HG03064 (cell line): Measurements from ENCODE around the gene CD59.
A peak's percentile ranks its signal among the peaks of the same experiment; 100 is the strongest.

Experiments used
- ATAC-seq: cut with Tn5 transposase; IDR thresholded peaks from one replicate; pipeline ENCODE4 v1.9.1; 2021; ENCODE audit warnings: low read depth; ENCODE audit not compliant: unreplicated experiment

The CD59 gene

GRCh38 chr11:33736148-33736812, at the start of gene CD59:
Gene CD59 (minus strand): TSS chr11:33736423. CDS start chr11:33722445, 13,978 bp downstream.
- ATAC-seq, result peak; percentile 56

- no peak for ATAC-seq
Measured at GRCh38 chr11:33785609-33786008, 49.4 kb upstream of the CD59 start.

GRCh38 chr11:33779849-33780528, 43.8 kb upstream of the CD59 start:
- no peak for ATAC-seq

- ATAC-seq, result no peak
Measured at GRCh38 chr11:33778675-33779074, 42.5 kb upstream of the CD59 start.

GRCh38 chr11:33777906-33778305, 41.7 kb upstream of the CD59 start:
- no peak for ATAC-seq

GRCh38 chr11:33775832-33776470, 39.7 kb upstream of the CD59 start:
- peak; percentile 35 for ATAC-seq

GRCh38 chr11:33775467-33775807, 39.2 kb upstream of the CD59 start:
- no peak for ATAC-seq

GRCh38 chr11:33774736-33775466, 38.7 kb upstream of the CD59 start:
- ATAC-seq, result no peak

- ATAC-seq, result peak; percentile 59
Measured at GRCh38 chr11:33773987-33774735, 37.9 kb upstream of the CD59 start, which contains the start of gene FBXO3. Gene FBXO3 (minus strand): TSS chr11:33774520. CDS start chr11:33774497, 23 bp downstream.

- ATAC-seq, result peak; percentile 14
Measured at GRCh38 chr11:33773404-33773986, 37.3 kb upstream of the CD59 start.

- ATAC-seq, result no peak
Measured at GRCh38 chr11:33772870-33773269, 36.6 kb upstream of the CD59 start.

GRCh38 chr11:33772300-33772699, 36.1 kb upstream of the CD59 start:
- no peak for ATAC-seq

GRCh38 chr11:33770236-33770635, 34.0 kb upstream of the CD59 start:
- ATAC-seq, result no peak

GRCh38 chr11:33769542-33769941, 33.3 kb upstream of the CD59 start:
- no peak for ATAC-seq

- no peak for ATAC-seq
Measured at GRCh38 chr11:33767624-33768023, 31.4 kb upstream of the CD59 start.

- ATAC-seq, result no peak
Measured at GRCh38 chr11:33766085-33766484, 29.9 kb upstream of the CD59 start.

GRCh38 chr11:33761471-33761870, 25.2 kb upstream of the CD59 start:
- peak; percentile 88 for ATAC-seq

- ATAC-seq, result peak; percentile 97
Measured at GRCh38 chr11:33753304-33753967, 17.2 kb upstream of the CD59 start.

GRCh38 chr11:33751878-33752277, 15.7 kb upstream of the CD59 start:
- ATAC-seq, result no peak
